Activated CD4-positive, alpha-beta T cell treated with anti-CD3 and anti-CD28 coated beads, Interleukin-2, amount 10 ng/mL, durations not matched to agents 24 days and 14 days (primary cell): ENCODE data around the gene MGAT5B. TPM values are rescaled to one million over a fixed set of nuclear protein-coding genes. Genes with fewer than 3 reads are reported as not detected.
A peak's percentile ranks its signal among the peaks of the same experiment; 100 is the strongest.
"Not testable (repeated sequence)": the region's sequence is repeated elsewhere in the genome, so short reads cannot be mapped to it uniquely, and the experiment has no call there.

Experiments
- DNase-seq: peaks from one replicate; pipeline ENCODE4 v3.0.0; 2022
- H3K27ac Mint-ChIP-seq: one replicate; pipeline ENCODE4 v1.8.0; 2022; ENCODE audit warnings: mild to moderate bottlenecking, mixed read lengths
- H3K27me3 Mint-ChIP-seq: one replicate; pipeline ENCODE4 v1.8.0; 2022; ENCODE audit warnings: mixed read lengths
- H3K36me3 Mint-ChIP-seq: one replicate; pipeline ENCODE4 v1.8.0; 2022; ENCODE audit warnings: low read depth, mild to moderate bottlenecking, mixed read lengths
- H3K4me1 Mint-ChIP-seq: one replicate; pipeline ENCODE4 v1.8.0; 2021; ENCODE audit warnings: mixed read lengths
- H3K4me3 Mint-ChIP-seq: one replicate; pipeline ENCODE4 v1.8.0; 2022; ENCODE audit warnings: mild to moderate bottlenecking, moderate library complexity, mixed read lengths
- H3K9me3 Mint-ChIP-seq: one replicate; pipeline ENCODE4 v1.8.0; 2021; ENCODE audit warnings: mixed read lengths
- intact Hi-C: fragments of 100-400 bp; cut with micrococcal nuclease; formaldehyde crosslinking; loops from one replicate; pipeline ENCODE4 v1.15.1; 2023
- total RNA-seq: library from RNA; stranded (reverse); gene quantifications from 2 replicates; pipeline ENCODE4 v1.2.3, GENCODE V29; 2022

The MGAT5B gene
- total RNA-seq, 1 donor from 2014 or later: 0.51 TPM

DNA sequence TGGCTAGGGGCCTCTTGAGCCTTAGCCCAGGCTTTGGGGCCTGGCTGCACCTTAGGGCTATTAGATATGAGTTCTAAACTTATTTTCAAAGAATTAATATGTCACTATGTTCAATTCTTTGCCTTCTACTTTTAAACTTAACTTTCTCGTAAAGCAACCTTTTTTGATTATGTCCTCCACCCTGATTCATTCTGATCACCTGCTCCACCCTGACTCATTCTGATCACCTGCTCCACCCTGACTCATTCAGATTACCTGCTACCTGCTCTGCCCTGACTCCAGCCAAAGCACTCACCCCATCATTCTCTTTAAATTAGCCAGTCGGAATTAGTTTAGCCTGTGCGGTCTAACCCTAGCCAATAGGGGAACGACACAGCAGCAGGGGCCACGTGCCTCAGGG lies 102.0 kb downstream of the MGAT5B start:
- intact Hi-C loops, H3K36me3 Mint-ChIP-seq, H3K9me3 Mint-ChIP-seq, DNase-seq, H3K27ac Mint-ChIP-seq: not testable (repeated sequence)
- H3K4me1 Mint-ChIP-seq: peaks cover 11% of the 10 kb centered on the region
- H3K4me3 Mint-ChIP-seq: peak overlapping the region; percentile 26
- H3K27me3 Mint-ChIP-seq: peaks cover 38% of the 10 kb centered on the region

DNA sequence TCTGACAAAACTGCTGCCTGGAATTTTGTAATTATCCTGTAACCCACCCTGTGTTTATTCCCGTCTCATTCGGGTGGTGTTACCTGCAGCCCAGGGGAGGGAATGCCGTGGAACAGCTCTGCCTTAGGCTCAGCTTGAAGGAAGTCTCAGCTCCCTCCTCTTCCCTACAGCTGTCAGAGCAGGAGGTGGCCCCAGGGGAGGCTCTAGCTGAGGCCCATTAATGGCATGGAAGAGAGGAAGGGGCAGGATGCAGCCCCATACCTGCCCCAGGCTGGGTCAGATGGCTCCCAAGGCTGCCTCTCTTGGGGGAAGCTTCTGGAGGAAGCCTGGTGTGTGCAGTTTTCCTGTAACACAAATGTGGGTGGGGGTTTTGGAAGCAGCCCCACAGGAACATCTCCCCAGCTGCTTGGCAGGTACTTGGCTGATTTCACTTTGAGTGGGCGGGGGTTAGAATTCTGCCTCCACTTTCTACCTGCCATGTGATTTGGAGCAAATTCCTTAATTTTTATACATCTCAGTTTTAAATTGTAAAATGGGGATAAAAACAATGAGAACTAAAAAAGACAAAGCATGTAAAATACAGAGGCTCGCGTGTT lies 103.9 kb downstream of the MGAT5B start:
- DNase-seq: no peak
- H3K36me3 Mint-ChIP-seq: peaks cover 4% of the 10 kb centered on the region
- H3K4me3 Mint-ChIP-seq: no peak overlapping the region
- peaks cover 10% of the 10 kb centered on the region for H3K4me1 Mint-ChIP-seq
- peaks cover 34% of the 10 kb centered on the region for H3K27me3 Mint-ChIP-seq
- no peak overlapping the region for H3K27ac Mint-ChIP-seq
- H3K9me3 Mint-ChIP-seq: peaks cover 14% of the 10 kb centered on the region
- intact Hi-C loops: no loop called here

- DNase-seq: no peak
- peaks cover 15% of the 10 kb centered on the region for H3K9me3 Mint-ChIP-seq
- H3K4me1 Mint-ChIP-seq: peaks cover 10% of the 10 kb centered on the region
- intact Hi-C loops: no loop called here
- H3K27ac Mint-ChIP-seq: no peak overlapping the region
- H3K27me3 Mint-ChIP-seq: peaks cover 28% of the 10 kb centered on the region
- peaks cover 4% of the 10 kb centered on the region for H3K36me3 Mint-ChIP-seq
- H3K4me3 Mint-ChIP-seq: no peak overlapping the region
Observed at GRCh38 chr17:76973040-76973439, 104.8 kb downstream of the MGAT5B start.

DNA sequence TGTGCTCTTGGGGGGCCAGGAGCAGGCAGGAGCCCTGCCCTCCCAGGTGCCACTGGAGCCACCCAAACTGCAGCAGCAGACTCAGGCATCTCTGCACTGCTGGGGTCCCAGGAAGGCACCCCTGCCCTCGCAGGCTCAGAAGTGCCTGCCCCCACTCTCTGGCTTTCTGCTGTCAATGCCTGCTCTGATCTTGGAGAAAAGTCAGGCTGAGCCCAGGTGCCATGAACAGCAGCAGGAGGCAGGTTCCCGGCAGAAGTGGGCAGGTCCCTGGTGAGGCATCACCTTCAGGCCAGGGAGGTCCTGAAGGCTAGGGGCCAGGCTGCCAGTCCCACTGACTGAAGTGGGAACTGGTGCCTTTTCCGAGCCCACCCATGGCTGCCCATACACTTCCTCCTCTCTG lies 106.5 kb downstream of the MGAT5B start:
- no peak overlapping the region for H3K4me3 Mint-ChIP-seq
- peaks cover 6% of the 10 kb centered on the region for H3K4me1 Mint-ChIP-seq
- intact Hi-C loops: no loop called here
- no peak overlapping the region for H3K27ac Mint-ChIP-seq
- peaks cover 19% of the 10 kb centered on the region for H3K9me3 Mint-ChIP-seq
- H3K36me3 Mint-ChIP-seq: peaks cover 7% of the 10 kb centered on the region
- DNase-seq: no peak
- peaks cover 14% of the 10 kb centered on the region for H3K27me3 Mint-ChIP-seq

- intact Hi-C loops, DNase-seq, H3K27ac Mint-ChIP-seq, H3K4me3 Mint-ChIP-seq, H3K27me3 Mint-ChIP-seq, H3K36me3 Mint-ChIP-seq: not testable (repeated sequence)
- Mint-ChIP-seq H3K4me1 (peaks cover 11% of the 10 kb centered on the region), H3K9me3 (peaks cover 19% of the 10 kb centered on the region)
Observed at GRCh38 chr17:76978050-76978449, 109.8 kb downstream of the MGAT5B start.

GRCh38 chr17:76981545-76982295 lies 113.5 kb downstream of the MGAT5B start:
- Mint-ChIP-seq H3K9me3 (peaks cover 5% of the 10 kb centered on the region), H3K4me3 (no peak overlapping the region), H3K27ac (no peak overlapping the region), H3K27me3 (no peaks in the 10 kb centered on the region), H3K36me3 (peaks cover 4% of the 10 kb centered on the region), H3K4me1 (peaks cover 15% of the 10 kb centered on the region)
- intact Hi-C loops: loop anchor here (1.0 kb wide), 1 partner anchor 17 kb away; no protein-coding TSS in a partner anchor
- no peak for DNase-seq

DNA sequence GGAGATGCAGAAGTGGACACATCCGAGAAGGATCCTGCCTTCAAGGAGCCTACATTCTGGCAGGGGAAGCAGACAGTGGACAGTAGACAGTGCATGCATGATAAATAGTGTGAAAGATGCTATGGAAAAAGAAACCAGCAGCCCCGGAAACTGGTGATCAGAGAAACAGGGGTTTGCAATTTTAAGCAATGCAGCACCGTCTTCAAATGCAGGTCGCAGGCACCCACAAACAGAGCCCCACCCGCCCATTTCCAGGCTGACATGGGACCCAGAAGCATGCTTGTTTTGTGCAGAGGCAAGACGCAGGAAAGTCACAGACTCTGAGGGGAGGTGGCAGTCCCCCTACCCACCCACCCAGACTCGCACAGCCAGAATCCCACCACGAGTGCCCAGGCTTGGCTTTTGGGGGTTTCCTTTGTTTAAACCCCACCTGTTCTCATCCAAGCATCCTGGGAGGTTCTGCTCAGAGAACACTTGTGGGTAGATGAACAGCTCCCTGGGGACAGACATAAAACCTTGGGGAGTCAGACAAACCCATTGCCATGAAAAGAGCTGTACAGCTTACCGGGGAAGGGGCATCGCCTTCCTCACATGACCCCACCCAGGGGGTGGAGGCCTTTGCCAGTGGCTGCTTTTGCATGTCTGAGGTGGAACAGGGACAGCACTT lies 114.3 kb downstream of the MGAT5B start:
- peak; percentile 83 for DNase-seq
- H3K27ac Mint-ChIP-seq: peak overlapping the region; percentile 58
- H3K4me1 Mint-ChIP-seq: peaks cover 15% of the 10 kb centered on the region
- H3K9me3 Mint-ChIP-seq: peaks cover 5% of the 10 kb centered on the region
- intact Hi-C loops: loop anchor here (1.0 kb wide), 1 partner anchor 16 kb away; no protein-coding TSS in a partner anchor
- no peaks in the 10 kb centered on the region for H3K27me3 Mint-ChIP-seq
- peak overlapping the region; percentile 37 for H3K4me3 Mint-ChIP-seq
- peaks cover 4% of the 10 kb centered on the region for H3K36me3 Mint-ChIP-seq

GRCh38 chr17:76983075-76983775 lies 115.0 kb downstream of the MGAT5B start:
- peaks cover 2% of the 10 kb centered on the region for H3K36me3 Mint-ChIP-seq
- H3K27ac Mint-ChIP-seq: peak overlapping the region; percentile 84
- peak overlapping the region; percentile 55 for H3K4me3 Mint-ChIP-seq
- intact Hi-C loops: no loop called here
- H3K4me1 Mint-ChIP-seq: peaks cover 15% of the 10 kb centered on the region
- H3K9me3 Mint-ChIP-seq: peaks cover 2% of the 10 kb centered on the region
- H3K27me3 Mint-ChIP-seq: no peaks in the 10 kb centered on the region
- no peak for DNase-seq

DNA sequence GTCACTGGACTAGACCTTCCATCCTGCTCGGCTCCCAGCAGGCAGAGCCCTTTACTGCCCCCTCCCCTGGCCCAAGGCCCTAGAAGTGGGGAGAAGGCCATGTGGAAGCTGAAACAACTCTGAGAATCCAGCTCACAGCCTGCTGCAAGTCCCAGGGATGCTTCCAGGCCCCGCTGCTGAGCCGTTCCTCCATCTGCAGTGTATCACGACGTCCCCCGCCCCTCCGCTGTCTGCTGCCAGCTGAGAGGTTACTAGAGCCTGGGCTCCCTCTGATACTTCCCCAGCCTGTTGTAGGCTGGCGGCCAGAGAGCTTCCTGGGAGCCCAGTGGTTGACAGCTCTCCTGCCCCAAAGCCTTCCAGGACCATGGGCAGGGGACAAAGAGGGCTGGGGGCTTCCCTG lies 118.2 kb downstream of the MGAT5B start:
- no peak overlapping the region for H3K4me3 Mint-ChIP-seq
- intact Hi-C loops: no loop called here
- H3K27me3 Mint-ChIP-seq: no peaks in the 10 kb centered on the region
- no peak overlapping the region for H3K27ac Mint-ChIP-seq
- no peaks in the 10 kb centered on the region for H3K36me3 Mint-ChIP-seq
- no peak for DNase-seq
- no peaks in the 10 kb centered on the region for H3K9me3 Mint-ChIP-seq
- H3K4me1 Mint-ChIP-seq: peaks cover 13% of the 10 kb centered on the region

DNA sequence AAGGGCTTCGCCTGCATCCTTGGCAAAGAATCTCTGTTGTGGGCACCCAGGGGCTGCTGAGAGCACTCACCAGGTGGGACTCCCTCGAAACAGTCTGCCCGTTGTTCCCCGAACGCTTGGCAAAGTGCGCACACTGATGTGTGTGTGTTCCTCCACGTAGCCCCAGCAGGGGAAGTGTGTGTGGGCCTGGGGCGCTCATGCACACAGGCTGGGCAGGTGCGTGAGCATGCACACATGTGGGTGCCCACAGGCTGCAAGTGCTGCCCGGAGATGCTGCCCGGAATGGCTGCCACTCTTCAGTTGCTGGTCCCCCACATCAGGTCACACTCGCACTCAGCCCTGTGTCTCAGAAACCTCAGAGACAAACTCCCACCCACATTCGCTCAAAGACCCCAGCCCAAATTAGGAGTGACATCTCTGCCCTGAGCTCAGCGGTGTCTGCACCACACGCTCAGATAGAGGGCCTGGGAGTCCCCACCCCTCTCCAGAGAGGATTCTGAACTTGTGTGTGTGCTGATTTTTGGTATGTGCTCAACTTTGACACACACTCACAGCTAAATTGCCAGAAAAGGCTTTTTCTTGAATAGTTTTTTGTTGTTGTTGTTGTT lies 119.4 kb downstream of the MGAT5B start:
- H3K27ac Mint-ChIP-seq: no peak overlapping the region

GRCh38 chr17:76988796-76989195 lies 120.6 kb downstream of the MGAT5B start:
- peaks cover 8% of the 10 kb centered on the region for H3K4me1 Mint-ChIP-seq

More for the DNA sequence above, 119.4 kb downstream of the MGAT5B start:
- no peak for DNase-seq
- Mint-ChIP-seq H3K4me1 (peaks cover 7% of the 10 kb centered on the region), H3K36me3 (no peaks in the 10 kb centered on the region), H3K27me3 (no peaks in the 10 kb centered on the region), H3K9me3 (no peaks in the 10 kb centered on the region), H3K4me3 (no peak overlapping the region)
- intact Hi-C loops: no loop called here

GRCh38 chr17:76989519-76989918 lies 121.3 kb downstream of the MGAT5B start:
- Mint-ChIP-seq H3K9me3 (no peaks in the 10 kb centered on the region), H3K4me3 (no peak overlapping the region), H3K27me3 (no peaks in the 10 kb centered on the region), H3K36me3 (no peaks in the 10 kb centered on the region), H3K4me1 (peaks cover 15% of the 10 kb centered on the region), H3K27ac (no peak overlapping the region)
- DNase-seq: no peak
- intact Hi-C loops: no loop called here

More at GRCh38 chr17:76988796-76989195, 120.6 kb downstream of the MGAT5B start:
- intact Hi-C loops: no loop called here
- no peaks in the 10 kb centered on the region for H3K36me3 Mint-ChIP-seq
- DNase-seq: no peak
- no peak overlapping the region for H3K4me3 Mint-ChIP-seq
- H3K27ac Mint-ChIP-seq: no peak overlapping the region
- no peaks in the 10 kb centered on the region for H3K9me3 Mint-ChIP-seq
- no peaks in the 10 kb centered on the region for H3K27me3 Mint-ChIP-seq

DNA sequence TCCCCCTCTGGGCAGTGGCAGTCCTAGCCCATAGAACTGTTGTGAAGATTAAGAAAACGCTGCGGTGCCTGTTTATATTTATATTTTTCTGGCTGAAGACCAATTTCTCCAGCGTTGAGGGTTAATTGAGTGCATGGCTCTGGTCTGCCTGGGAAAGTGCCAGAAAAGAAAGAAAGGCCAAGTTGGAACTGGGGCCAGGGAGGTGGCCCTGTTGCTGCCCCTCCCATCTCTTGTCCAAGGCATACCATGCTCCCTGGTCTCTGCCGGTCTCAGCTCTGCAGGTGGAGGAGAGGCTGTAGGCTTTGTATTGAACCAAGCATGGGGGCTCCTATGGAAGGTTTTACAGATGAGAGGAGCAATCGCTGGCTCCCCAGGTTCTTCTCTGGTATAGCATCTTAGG lies 124.7 kb downstream of the MGAT5B start:
- intact Hi-C loops: no loop called here
- Mint-ChIP-seq H3K9me3 (no peaks in the 10 kb centered on the region), H3K36me3 (no peaks in the 10 kb centered on the region), H3K4me3 (no peak overlapping the region), H3K27ac (no peak overlapping the region), H3K4me1 (peaks cover 36% of the 10 kb centered on the region), H3K27me3 (no peaks in the 10 kb centered on the region)
- DNase-seq: no peak
